Activated CD8-positive, alpha-beta T cell treated with anti-CD3 and anti-CD28 coated beads, Interleukin-2, amount 10 ng/mL, durations not matched to agents 7 days and 5 days (primary cell): ENCODE data around the gene PDXK. TPM values are rescaled to one million over a fixed set of nuclear protein-coding genes. Genes with fewer than 3 reads are reported as not detected.
A peak's percentile ranks its signal among the peaks of the same experiment; 100 is the strongest.

Experiments used
- ATAC-seq: fragments of 150-1000 bp; cut with Tn5 transposase; one replicate; pipeline ENCODE4 v1.10.0; 2021; ENCODE audit warnings: moderate library complexity
- CTCF ChIA-PET: fragments of 350-600 bp; sonication (Branson Sonifier 250); formaldehyde crosslinking; loops from one replicate; lab custom pipeline; 2021; ENCODE audit warnings: antibody characterized with exemption; lab: Charles Lee
- POLR2A ChIA-PET: fragments of 350-600 bp; sonication (Branson Sonifier 250); formaldehyde crosslinking; loops from one replicate; lab custom pipeline; 2021; ENCODE audit warnings: antibody characterized with exemption; lab: Charles Lee
- DNase-seq: peaks from one replicate; pipeline ENCODE4 v3.0.0-alpha.2; 2020
- H3K27ac Mint-ChIP-seq: one replicate; pipeline ENCODE4 v1.8.0; 2021; ENCODE audit warnings: mild to moderate bottlenecking, mixed read lengths
- H3K27me3 Mint-ChIP-seq: one replicate; pipeline ENCODE4 v1.8.0; 2021; ENCODE audit warnings: low read depth, mixed read lengths
- H3K36me3 Mint-ChIP-seq: one replicate; pipeline ENCODE4 v1.8.0; 2021; ENCODE audit warnings: low read depth, mixed read lengths
- H3K4me1 Mint-ChIP-seq: one replicate; pipeline ENCODE4 v1.8.0; 2021; ENCODE audit warnings: low read depth, mixed read lengths
- H3K4me3 Mint-ChIP-seq: one replicate; pipeline ENCODE4 v1.8.0; 2021; ENCODE audit warnings: mild to moderate bottlenecking, mixed read lengths
- H3K9me3 Mint-ChIP-seq: one replicate; pipeline ENCODE4 v1.8.0; 2022; ENCODE audit warnings: mixed read lengths; ENCODE audit not compliant: insufficient read depth
- total RNA-seq, 2 experiments: library from RNA; stranded (reverse); gene quantifications; one replicate each; pipeline ENCODE4 v1.2.3, GENCODE V29; 2021

The PDXK gene
- total RNA-seq, 2 experiments from 2014 or later = 94.5 to 100 TPM

GRCh38 chr21:43786300-43786806, 67.4 kb downstream of the PDXK start:
- POLR2A ChIA-PET = no interaction called here
- H3K27ac Mint-ChIP-seq = no peak overlapping the region

GRCh38 chr21:43786807-43787440, 68.0 kb downstream of the PDXK start:
- no peaks in the 10 kb centered on the region for H3K27me3 Mint-ChIP-seq
- ATAC-seq (no peak), DNase-seq (no peak)
- H3K4me1 Mint-ChIP-seq = peaks cover 37% of the 10 kb centered on the region
- ChIA-PET POLR2A (no interaction called here), CTCF (no interaction called here)
- H3K4me3 Mint-ChIP-seq = no peak overlapping the region
- H3K36me3 Mint-ChIP-seq = peaks cover 10% of the 10 kb centered on the region
- H3K27ac Mint-ChIP-seq = no peak overlapping the region
- no peaks in the 10 kb centered on the region for H3K9me3 Mint-ChIP-seq

More at GRCh38 chr21:43786300-43786806, 67.4 kb downstream of the PDXK start:
- DNase-seq (peak; percentile 31), ATAC-seq (no peak)
- Mint-ChIP-seq H3K27me3 (no peaks in the 10 kb centered on the region), H3K36me3 (peaks cover 7% of the 10 kb centered on the region), H3K4me1 (peaks cover 37% of the 10 kb centered on the region), H3K9me3 (no peaks in the 10 kb centered on the region), H3K4me3 (no peak overlapping the region)
- CTCF ChIA-PET = no interaction called here

GRCh38 chr21:43789276-43790009, 70.5 kb downstream of the PDXK start, which contains the start of gene RRP1:
Gene RRP1 (plus strand): TSS chr21:43789577. CDS start chr21:43789630, 53 bp downstream.
- CTCF ChIA-PET = interaction anchor here (0.7 to 2.1 kb wide), 14 partner anchors 9 to 295 kb away, joined by 3 to 18 read pairs (median 4); no protein-coding TSS in a partner anchor
- Mint-ChIP-seq H3K9me3 (no peaks in the 10 kb centered on the region), H3K27me3 (no peaks in the 10 kb centered on the region), H3K4me1 (peaks cover 24% of the 10 kb centered on the region), H3K36me3 (peaks cover 24% of the 10 kb centered on the region), H3K4me3 (peak within 1 kb of the TSS; percentile 96), H3K27ac (peak within 1 kb of the TSS; percentile 92)
- peak; percentile 92 for DNase-seq
- ATAC-seq = peak; percentile 91
- POLR2A ChIA-PET = interaction anchor here (1.1 to 1.8 kb wide), 4 partner anchors 9 to 221 kb away, joined by 3 to 6 read pairs (median 3); no protein-coding TSS in a partner anchor

GRCh38 chr21:43790010-43790524, 71.1 kb downstream of the PDXK start:
- no peak for DNase-seq
- H3K4me3 Mint-ChIP-seq = peak overlapping the region; percentile 96
- no peaks in the 10 kb centered on the region for H3K9me3 Mint-ChIP-seq
- H3K27me3 Mint-ChIP-seq = no peaks in the 10 kb centered on the region
- no peak for ATAC-seq
- H3K4me1 Mint-ChIP-seq = peaks cover 22% of the 10 kb centered on the region
- peaks cover 25% of the 10 kb centered on the region for H3K36me3 Mint-ChIP-seq
- ChIA-PET POLR2A (interaction anchor here (1.1 to 1.8 kb wide), 3 partner anchors 10 to 221 kb away, joined by 3 to 6 read pairs (median 3); no protein-coding TSS in a partner anchor), CTCF (interaction anchor here (0.7 to 2.1 kb wide), 13 partner anchors 10 to 294 kb away, joined by 3 to 18 read pairs (median 4); no protein-coding TSS in a partner anchor)
- peak overlapping the region; percentile 92 for H3K27ac Mint-ChIP-seq

- ChIA-PET CTCF (interaction anchor here (1.5 kb wide), 1 partner anchor 18 kb away, joined by 3 read pairs; no protein-coding TSS in a partner anchor), POLR2A (no interaction called here)
- H3K27ac Mint-ChIP-seq = no peak overlapping the region
- peaks cover 42% of the 10 kb centered on the region for H3K36me3 Mint-ChIP-seq
- H3K27me3 Mint-ChIP-seq = no peaks in the 10 kb centered on the region
- H3K4me1 Mint-ChIP-seq = peaks cover 22% of the 10 kb centered on the region
- no peak for DNase-seq
- no peak for ATAC-seq
- H3K9me3 Mint-ChIP-seq = no peaks in the 10 kb centered on the region
- no peak overlapping the region for H3K4me3 Mint-ChIP-seq
Observed at GRCh38 chr21:43792406-43792805, 73.5 kb downstream of the PDXK start.

GRCh38 chr21:43793243-43793642, 74.3 kb downstream of the PDXK start:
- Mint-ChIP-seq H3K9me3 (no peaks in the 10 kb centered on the region), H3K36me3 (peaks cover 45% of the 10 kb centered on the region), H3K4me1 (peaks cover 22% of the 10 kb centered on the region), H3K27me3 (no peaks in the 10 kb centered on the region), H3K27ac (no peak overlapping the region), H3K4me3 (no peak overlapping the region)
- ChIA-PET POLR2A (no interaction called here), CTCF (interaction anchor here (1.5 kb wide), 1 partner anchor 17 kb away, joined by 3 read pairs; no protein-coding TSS in a partner anchor)
- DNase-seq (no peak), ATAC-seq (no peak)

GRCh38 chr21:43794311-43794710, 75.4 kb downstream of the PDXK start:
- H3K27me3 Mint-ChIP-seq = no peaks in the 10 kb centered on the region
- H3K4me3 Mint-ChIP-seq = no peak overlapping the region
- ATAC-seq (no peak), DNase-seq (no peak)
- ChIA-PET POLR2A (no interaction called here), CTCF (no interaction called here)
- H3K36me3 Mint-ChIP-seq = peaks cover 50% of the 10 kb centered on the region
- H3K27ac Mint-ChIP-seq = no peak overlapping the region
- no peaks in the 10 kb centered on the region for H3K9me3 Mint-ChIP-seq
- H3K4me1 Mint-ChIP-seq = peaks cover 22% of the 10 kb centered on the region

- H3K4me1 Mint-ChIP-seq = peaks cover 22% of the 10 kb centered on the region
- no peak overlapping the region for H3K27ac Mint-ChIP-seq
- ATAC-seq = no peak
- POLR2A ChIA-PET = interaction anchor here (0.6 to 0.7 kb wide), 2 partner anchors 33 to 59 kb away, joined by 3 read pairs; no protein-coding TSS in a partner anchor
- CTCF ChIA-PET = no interaction called here
- H3K36me3 Mint-ChIP-seq = peaks cover 51% of the 10 kb centered on the region
- H3K4me3 Mint-ChIP-seq = no peak overlapping the region
- no peaks in the 10 kb centered on the region for H3K27me3 Mint-ChIP-seq
- no peaks in the 10 kb centered on the region for H3K9me3 Mint-ChIP-seq
- DNase-seq = no peak
Observed at GRCh38 chr21:43794857-43795256, 75.9 kb downstream of the PDXK start.

- Mint-ChIP-seq H3K27me3 (no peaks in the 10 kb centered on the region), H3K4me3 (no peak overlapping the region), H3K4me1 (peaks cover under 1% of the 10 kb centered on the region), H3K36me3 (peaks cover 51% of the 10 kb centered on the region), H3K9me3 (no peaks in the 10 kb centered on the region), H3K27ac (no peak overlapping the region)
- ATAC-seq (no peak), DNase-seq (no peak)
- ChIA-PET POLR2A (no interaction called here), CTCF (no interaction called here)
Observed at GRCh38 chr21:43797415-43797814, 78.5 kb downstream of the PDXK start.

- no peaks in the 10 kb centered on the region for H3K9me3 Mint-ChIP-seq
- CTCF ChIA-PET = no interaction called here
- peaks cover 48% of the 10 kb centered on the region for H3K36me3 Mint-ChIP-seq
- H3K4me1 Mint-ChIP-seq = no peaks in the 10 kb centered on the region
- DNase-seq (no peak), ATAC-seq (peak; percentile 14)
- no peak overlapping the region for H3K4me3 Mint-ChIP-seq
- H3K27ac Mint-ChIP-seq = no peak overlapping the region
- no peaks in the 10 kb centered on the region for H3K27me3 Mint-ChIP-seq
- POLR2A ChIA-PET = no interaction called here
Observed at GRCh38 chr21:43797925-43798715, 79.2 kb downstream of the PDXK start.

GRCh38 chr21:43799301-43799840, 80.4 kb downstream of the PDXK start:
- Mint-ChIP-seq H3K9me3 (no peaks in the 10 kb centered on the region), H3K27ac (no peak overlapping the region), H3K27me3 (no peaks in the 10 kb centered on the region), H3K36me3 (peaks cover 50% of the 10 kb centered on the region), H3K4me3 (no peak overlapping the region), H3K4me1 (no peaks in the 10 kb centered on the region)
- CTCF ChIA-PET = no interaction called here
- POLR2A ChIA-PET = no interaction called here
- no peak for DNase-seq
- ATAC-seq = no peak
